GM12875 (cell line): Measurements from ENCODE around the gene TBX4.

Experiments
- H3K4me3 ChIP-seq: one replicate; pipeline ENCODE4 v1.5.1; 2011; ENCODE audit warnings: low read depth, low read length, control low read depth
- CTCF ChIP-seq: IDR thresholded peaks from 2 replicates; pipeline ENCODE4 v1.5.1; 2011; ENCODE audit warnings: low read depth, mild to moderate bottlenecking, control low read depth, inconsistent platforms, low read length, moderate library complexity, borderline replicate concordance; ENCODE audit not compliant: insufficient read depth

TBX4 gene

GRCh38 chr17:61483778-61484116 is 31.5 kb downstream of the TBX4 start:
- no peak overlapping the region for H3K4me3 ChIP-seq
- no peak for TF ChIP-seq CTCF

- no peak overlapping the region for H3K4me3 ChIP-seq
- no peak for TF ChIP-seq CTCF
These were observed 32.0 kb downstream of the TBX4 start for GRCh38 chr17:61484174-61484573.

GRCh38 chr17:61485067-61485775 is 33.0 kb downstream of the TBX4 start:
- TF ChIP-seq CTCF = no peak
- no peak overlapping the region for H3K4me3 ChIP-seq

- no peak for TF ChIP-seq CTCF
- H3K4me3 ChIP-seq = no peak overlapping the region
These were observed 34.2 kb downstream of the TBX4 start for GRCh38 chr17:61486135-61487120.

- no peak for TF ChIP-seq CTCF
- no peak overlapping the region for H3K4me3 ChIP-seq
These were observed 35.2 kb downstream of the TBX4 start for GRCh38 chr17:61487161-61487988.

- H3K4me3 ChIP-seq = no peak overlapping the region
- no peak for TF ChIP-seq CTCF
These were observed 35.9 kb downstream of the TBX4 start for GRCh38 chr17:61487989-61488595.
